Right atrium auricular region (tissue), 2 donors: ENCODE data around the gene ARHGEF12. TPM values are rescaled to one million over a fixed set of nuclear protein-coding genes. Genes with fewer than 3 reads are reported as not detected.
A peak's percentile ranks its signal among the peaks of the same experiment; 100 is the strongest.

Experiments
- DNase-seq: peaks from one replicate; pipeline ENCODE4 v3.0.0-alpha.2; 2019; ENCODE audit warnings: low spot score
- H3K27ac ChIP-seq, 2 donors: fragments of 200-600 bp; sonication (generic); 1 replicate in 1 of 2; 2 replicates in 1 of 2; pipeline ENCODE4 v1.5.1; 2016 to 2019
- H3K27me3 ChIP-seq, 2 donors: fragments of 200-600 bp; sonication (generic); one replicate each; pipeline versions ENCODE4 v1.5.1 to v1.6.0; 2017 to 2019
- H3K36me3 ChIP-seq: fragments of 200-600 bp; sonication (generic); one replicate; pipeline ENCODE4 v1.5.1; 2016
- H3K4me1 ChIP-seq, 2 donors: fragments of 200-600 bp; sonication (generic); one replicate each; pipeline versions ENCODE4 v1.5.1 to v1.6.0; 2017 to 2019
- H3K4me3 ChIP-seq, 2 donors: fragments of 200-600 bp; sonication (generic); 1 replicate in 1 of 2; 2 replicates in 1 of 2; pipeline ENCODE4 v1.5.1; 2017 to 2019; ENCODE audit warnings: mild to moderate bottlenecking in 1 of 2, moderate library complexity in 1 of 2
- H3K9me3 ChIP-seq, 2 donors: fragments of 200-600 bp; sonication (generic); one replicate each; pipeline ENCODE4 v1.5.1; 2019
- total RNA-seq, 2 donors: library from RNA; depleted of rRNA; stranded (reverse); fragments of >200 nt; gene quantifications; one replicate each; pipeline ENCODE4 v1.1.0, GENCODE V29; 2016
- TF ChIP-seq, protein P1 (sequence below), 2 donors: fragments of 200-600 bp; sonication (generic); IDR thresholded peaks; one replicate each; pipeline ENCODE4 v1.5.1; 2019; ENCODE audit warnings: antibody characterized with exemption in 2 of 2

ARHGEF12 gene
- total RNA-seq, 2 donors from 2014 or later = 84.0 to 87.2 TPM

GRCh38 chr11:120389693-120390584 lies 53.7 kb downstream of the ARHGEF12 start:
- TF ChIP-seq, protein P1, sequence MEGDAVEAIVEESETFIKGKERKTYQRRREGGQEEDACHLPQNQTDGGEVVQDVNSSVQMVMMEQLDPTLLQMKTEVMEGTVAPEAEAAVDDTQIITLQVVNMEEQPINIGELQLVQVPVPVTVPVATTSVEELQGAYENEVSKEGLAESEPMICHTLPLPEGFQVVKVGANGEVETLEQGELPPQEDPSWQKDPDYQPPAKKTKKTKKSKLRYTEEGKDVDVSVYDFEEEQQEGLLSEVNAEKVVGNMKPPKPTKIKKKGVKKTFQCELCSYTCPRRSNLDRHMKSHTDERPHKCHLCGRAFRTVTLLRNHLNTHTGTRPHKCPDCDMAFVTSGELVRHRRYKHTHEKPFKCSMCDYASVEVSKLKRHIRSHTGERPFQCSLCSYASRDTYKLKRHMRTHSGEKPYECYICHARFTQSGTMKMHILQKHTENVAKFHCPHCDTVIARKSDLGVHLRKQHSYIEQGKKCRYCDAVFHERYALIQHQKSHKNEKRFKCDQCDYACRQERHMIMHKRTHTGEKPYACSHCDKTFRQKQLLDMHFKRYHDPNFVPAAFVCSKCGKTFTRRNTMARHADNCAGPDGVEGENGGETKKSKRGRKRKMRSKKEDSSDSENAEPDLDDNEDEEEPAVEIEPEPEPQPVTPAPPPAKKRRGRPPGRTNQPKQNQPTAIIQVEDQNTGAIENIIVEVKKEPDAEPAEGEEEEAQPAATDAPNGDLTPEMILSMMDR (IDR thresholded peaks at IDR 0.05) = no peak
- no peak overlapping the region for H3K27ac ChIP-seq
- peaks cover 0 to 62% of the 10 kb centered on the region in 2 donors for H3K4me1 ChIP-seq

DNA sequence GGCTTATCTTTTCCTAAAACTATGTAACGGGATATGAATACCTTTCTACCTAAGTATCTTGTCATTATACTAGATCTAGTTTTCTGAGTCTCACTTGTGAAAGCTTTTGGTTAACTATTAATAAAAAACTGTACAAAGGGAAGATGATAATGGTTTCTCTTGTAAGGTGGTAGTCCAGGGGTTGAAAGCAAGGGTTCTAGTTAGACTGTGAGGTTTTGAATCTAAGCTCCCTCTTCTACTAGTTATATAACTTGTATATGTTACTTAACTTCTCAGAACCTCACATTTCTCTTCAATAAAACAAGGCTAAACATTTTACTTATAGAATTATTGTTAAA lies 54.3 kb downstream of the ARHGEF12 start:
- H3K4me1 ChIP-seq = peaks cover 0 to 55% of the 10 kb centered on the region in 2 donors
- H3K27ac ChIP-seq = no peak overlapping the region
- H3K27me3 ChIP-seq = no peaks in the 10 kb centered on the region
- H3K9me3 ChIP-seq = no peaks in the 10 kb centered on the region
- no peaks in the 10 kb centered on the region for H3K36me3 ChIP-seq
- TF ChIP-seq, protein P1 (IDR thresholded peaks at IDR 0.05) = no peak
- no peak for DNase-seq
- no peak overlapping the region for H3K4me3 ChIP-seq

More at GRCh38 chr11:120389693-120390584, 53.7 kb downstream of the ARHGEF12 start:
- no peak for DNase-seq
- H3K36me3 ChIP-seq = no peaks in the 10 kb centered on the region
- H3K9me3 ChIP-seq = no peaks in the 10 kb centered on the region
- H3K27me3 ChIP-seq = no peaks in the 10 kb centered on the region
- no peak overlapping the region for H3K4me3 ChIP-seq

GRCh38 chr11:120391292-120391691 lies 55.1 kb downstream of the ARHGEF12 start:
- Histone ChIP-seq H3K9me3 (no peaks in the 10 kb centered on the region), H3K4me3 (no peak overlapping the region), H3K27ac (peak overlapping the region; percentile 0 to 19), H3K27me3 (no peaks in the 10 kb centered on the region), H3K4me1 (peaks cover 0 to 48% of the 10 kb centered on the region in 2 donors), H3K36me3 (no peaks in the 10 kb centered on the region)
- TF ChIP-seq, protein P1 (IDR thresholded peaks at IDR 0.05) = no peak
- no peak for DNase-seq

GRCh38 chr11:120391854-120392253 lies 55.6 kb downstream of the ARHGEF12 start:
- Histone ChIP-seq H3K4me3 (no peak overlapping the region), H3K9me3 (no peaks in the 10 kb centered on the region), H3K27ac (peak overlapping the region; percentile 0 to 19), H3K4me1 (peaks cover 0 to 47% of the 10 kb centered on the region in 2 donors), H3K27me3 (no peaks in the 10 kb centered on the region), H3K36me3 (no peaks in the 10 kb centered on the region)
- no peak for DNase-seq
- TF ChIP-seq, protein P1 (IDR thresholded peaks at IDR 0.05) = no peak

DNA sequence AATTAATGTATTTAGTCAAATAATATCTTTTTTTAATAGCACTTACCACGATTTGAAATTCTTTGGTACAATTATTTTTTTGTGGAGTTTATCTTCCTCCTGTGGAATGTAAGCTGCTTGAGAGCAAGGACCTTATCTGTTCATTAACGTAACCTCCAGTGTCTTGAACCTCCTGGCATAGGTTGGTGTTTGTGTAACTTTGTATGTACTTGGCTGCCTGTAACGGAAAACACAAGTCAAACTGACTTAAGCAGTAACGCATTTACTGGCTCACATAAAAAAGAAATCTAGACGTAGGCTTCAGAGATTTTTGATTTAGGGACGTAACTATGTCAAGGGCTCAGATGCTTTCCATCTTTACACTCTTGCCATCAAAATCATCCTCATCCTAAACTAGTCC lies 56.1 kb downstream of the ARHGEF12 start:
- no peak for DNase-seq

More for the DNA sequence above, 56.1 kb downstream of the ARHGEF12 start:
- TF ChIP-seq, protein P1 (IDR thresholded peaks at IDR 0.05) = no peak
- no peaks in the 10 kb centered on the region for H3K9me3 ChIP-seq
- peak overlapping the region in 1 of 2 donors; percentile 19 for H3K27ac ChIP-seq
- no peaks in the 10 kb centered on the region for H3K27me3 ChIP-seq
- no peaks in the 10 kb centered on the region for H3K36me3 ChIP-seq
- peaks cover 0 to 47% of the 10 kb centered on the region in 2 donors for H3K4me1 ChIP-seq
- no peak overlapping the region for H3K4me3 ChIP-seq
